Left lung (tissue), 10 donors: Measurements from ENCODE around the gene DIP2C. TPM values are rescaled to one million over a fixed set of nuclear protein-coding genes. Genes with fewer than 3 reads are reported as not detected.
A peak's percentile ranks its signal among the peaks of the same experiment; 100 is the strongest.
"Not testable (repeated sequence)": the region's sequence is repeated elsewhere in the genome, so short reads cannot be mapped to it uniquely, and the experiment has no call there.

Experiments
- ATAC-seq: fragments of 200-7000 bp; cut with Tn5 transposase; one replicate; pipeline ENCODE4 v1.9.1; 2020; ENCODE audit warnings: moderate library complexity
- DNase-seq, 4 donors: peaks; one replicate each; pipeline ENCODE4 v3.0.0-alpha.2; 2013 to 2020
- H3K27ac ChIP-seq, 2 donors: fragments of 200-600 bp; sonication (generic) in 1 of 2; one replicate each; pipeline versions ENCODE4 v1.5.0 to v1.8.0; 2020 to 2021
- H3K27me3 ChIP-seq, 2 donors: fragments of 200-600 bp; sonication (generic) in 1 of 2; one replicate each; pipeline versions ENCODE4 v1.5.0 to v1.8.0; 2020 to 2021
- H3K36me3 ChIP-seq, 2 donors: fragments of 200-600 bp; sonication (generic) in 1 of 2; one replicate each; pipeline versions ENCODE4 v1.5.0 to v1.8.0; 2020 to 2021
- H3K4me1 ChIP-seq, 2 donors: fragments of 200-600 bp; one replicate each; pipeline ENCODE4 v1.8.0; 2021
- H3K4me3 ChIP-seq, 2 donors: fragments of 200-600 bp; sonication (generic) in 1 of 2; one replicate each; pipeline versions ENCODE4 v1.5.0 to v1.8.0; 2020 to 2021; ENCODE audit warnings: mild to moderate bottlenecking in 1 of 2
- H3K9me3 ChIP-seq, 2 donors: fragments of 200-600 bp; sonication (generic) in 1 of 2; one replicate each; pipeline versions ENCODE4 v1.5.0 to v1.8.0; 2020 to 2021
- CTCF ChIP-seq, 2 donors: fragments of 200-600 bp; sonication (generic) in 1 of 2; IDR thresholded peaks; one replicate each; pipeline versions ENCODE4 v1.5.0 to v1.8.0; 2021; ENCODE audit warnings: antibody characterized with exemption in 2 of 2
- intact Hi-C, 2 donors: fragments of 100-400 bp; cut with DNase I; formaldehyde crosslinking; loops; one replicate each; pipeline versions ENCODE4 v1.11.2 to v1.14.2; 2022
- polyA plus RNA-seq, 6 donors: library from polyadenylated mRNA; unstranded; fragments of 120-200 nt; gene quantifications; one replicate each; pipeline ENCODE4 v1.2.1, GENCODE V29; 2013; ENCODE audit not compliant: insufficient read length in 6 of 6
- total RNA-seq, 2 donors: library from RNA; stranded (reverse); fragmentation: NEBNext Ultra II Directional; extraction: Animal tissue kit (Norgen Biotek cat#: 25700); gene quantifications; one replicate each; pipeline ENCODE4 v1.2.1, GENCODE V29; 2021
- donor health status: DM: no; HTN: yes; CAD: no.
- donor health status: DM: no; HTN: no; CAD: no.

Gene DIP2C
- total and polyA plus RNA-seq, 8 donors: 10.5 to 22.5 (median 19.5) TPM

GRCh38 chr10:703118-703517 lies 13.7 kb upstream of the DIP2C start:
- H3K4me1 ChIP-seq: no peaks in the 10 kb centered on the region
- H3K9me3 ChIP-seq: no peaks in the 10 kb centered on the region
- intact Hi-C loops: no loop called here
- H3K27me3 ChIP-seq: peaks cover 0 to 30% of the 10 kb centered on the region in 2 donors
- H3K4me3 ChIP-seq: no peak overlapping the region
- H3K36me3 ChIP-seq: no peaks in the 10 kb centered on the region
- H3K27ac ChIP-seq: no peak overlapping the region
- no peak for ATAC-seq
- DNase-seq: no peak
- TF ChIP-seq CTCF (IDR thresholded peaks at IDR 0.05): no peak

- H3K36me3 ChIP-seq, H3K4me3 ChIP-seq, intact Hi-C loops, H3K4me1 ChIP-seq, H3K27ac ChIP-seq, H3K9me3 ChIP-seq, ATAC-seq, DNase-seq: not testable (repeated sequence)
- H3K27me3 ChIP-seq: peaks cover 0 to 40% of the 10 kb centered on the region in 2 donors
Measured at GRCh38 chr10:700183-700582, 10.7 kb upstream of the DIP2C start.

- no peaks in the 10 kb centered on the region for H3K36me3 ChIP-seq
- H3K27ac ChIP-seq: no peak overlapping the region
- H3K4me1 ChIP-seq: peaks cover 0 to 3% of the 10 kb centered on the region in 2 donors
- DNase-seq (no peak), ATAC-seq (no peak)
- H3K27me3 ChIP-seq: peaks cover 0 to 39% of the 10 kb centered on the region in 2 donors
- H3K9me3 ChIP-seq: no peaks in the 10 kb centered on the region
- no peak overlapping the region for H3K4me3 ChIP-seq
- intact Hi-C loops: no loop called here
- TF ChIP-seq CTCF (IDR thresholded peaks at IDR 0.05): no peak
Measured at GRCh38 chr10:697097-697875, 7.8 kb upstream of the DIP2C start.

- ATAC-seq: no peak
Measured at GRCh38 chr10:695396-695795, 5.9 kb upstream of the DIP2C start.

DNA sequence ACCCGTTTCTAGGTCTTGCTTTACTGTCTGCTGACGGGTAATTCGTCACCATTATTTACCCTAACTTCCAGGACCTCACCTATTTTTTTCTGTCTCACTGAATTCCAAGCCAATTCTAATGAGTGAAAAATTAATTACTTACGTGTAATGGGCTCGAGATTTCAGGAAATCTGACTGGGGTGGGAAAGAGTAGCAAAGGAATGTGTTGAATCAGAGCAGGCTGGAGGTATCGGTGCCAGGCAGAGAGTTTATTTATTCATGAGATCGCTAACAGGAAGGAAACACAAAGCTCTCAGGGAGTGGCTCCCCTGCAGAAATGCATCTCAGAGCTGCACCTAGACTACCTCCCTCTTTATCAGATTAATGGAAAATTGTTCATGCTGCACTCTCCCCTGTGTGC lies 4.0 kb upstream of the DIP2C start:
- intact Hi-C loops: no loop called here
- peak; percentile 37 for ATAC-seq
- TF ChIP-seq CTCF (IDR thresholded peaks at IDR 0.05): no peak
- Histone ChIP-seq H3K36me3 (no peaks in the 10 kb centered on the region), H3K27me3 (peaks cover 0 to 36% of the 10 kb centered on the region in 2 donors), H3K27ac (no peak overlapping the region), H3K4me1 (peaks cover 7 to 9% of the 10 kb centered on the region in 2 donors), H3K9me3 (no peaks in the 10 kb centered on the region), H3K4me3 (no peak overlapping the region)
- DNase-seq: peak in 1 of 4 donors; percentile 24

More at GRCh38 chr10:695396-695795, 5.9 kb upstream of the DIP2C start:
- no peak for DNase-seq
- TF ChIP-seq CTCF (IDR thresholded peaks at IDR 0.05): no peak
- intact Hi-C loops: no loop called here
- H3K27ac ChIP-seq: no peak overlapping the region
- peaks cover 0 to 36% of the 10 kb centered on the region in 2 donors for H3K27me3 ChIP-seq
- H3K9me3 ChIP-seq: no peaks in the 10 kb centered on the region
- H3K36me3 ChIP-seq: no peaks in the 10 kb centered on the region
- no peak overlapping the region for H3K4me3 ChIP-seq
- peaks cover 2 to 4% of the 10 kb centered on the region in 2 donors for H3K4me1 ChIP-seq
